Mesenchymal stem cell (in vitro differentiated cells and primary cell): ENCODE results near the gene BID.

ENCODE experiments used
- DNase-seq: peaks from one replicate; pipeline ENCODE4 v3.0.0-alpha.2; 2013
- H2AFZ ChIP-seq: one replicate; pipeline ENCODE4 v1.6.1; 2013; ENCODE audit warnings: low read depth, mild to moderate bottlenecking, control low read depth, inconsistent platforms, low read length, moderate library complexity
- H2AK5ac ChIP-seq: 2 replicates; pipeline ENCODE4 v1.6.1; 2013; ENCODE audit warnings: low read length, moderate library complexity, mild to moderate bottlenecking, inconsistent platforms; ENCODE audit not compliant: severe bottlenecking
- H2BK120ac ChIP-seq: one replicate; pipeline ENCODE4 v1.6.1; 2013; ENCODE audit warnings: low read depth, mild to moderate bottlenecking, inconsistent platforms, low read length, moderate library complexity
- H2BK12ac ChIP-seq, 2 experiments: one replicate each; pipeline ENCODE4 v1.6.1; 2013; ENCODE audit warnings: inconsistent platforms in 2 of 2, low read length in 2 of 2, mild to moderate bottlenecking in 2 of 2, moderate library complexity in 2 of 2, control low read depth in 1 of 2
- H2BK15ac ChIP-seq: one replicate; pipeline ENCODE4 v1.6.1; 2013; ENCODE audit warnings: mild to moderate bottlenecking, low read depth, inconsistent platforms; ENCODE audit not compliant: poor library complexity, severe bottlenecking
- H2BK5ac ChIP-seq: 2 replicates; pipeline ENCODE4 v1.6.1; 2013; ENCODE audit warnings: low read depth, mild to moderate bottlenecking, low read length, control low read depth, inconsistent platforms; ENCODE audit not compliant: poor library complexity, severe bottlenecking
- H3K14ac ChIP-seq, 2 experiments: one replicate each; pipeline ENCODE4 v1.6.1; 2013; ENCODE audit warnings: inconsistent platforms in 2 of 2, low read length in 2 of 2, control low read depth in 1 of 2, mild to moderate bottlenecking in 1 of 2, moderate library complexity in 1 of 2
- H3K18ac ChIP-seq, 2 experiments: one replicate each; pipeline ENCODE4 v1.6.1; 2013; ENCODE audit warnings: inconsistent platforms in 2 of 2, low read length in 2 of 2, control low read depth in 1 of 2, low read depth in 1 of 2, mild to moderate bottlenecking in 1 of 2
- H3K23ac ChIP-seq, 2 experiments: one replicate each; pipeline ENCODE4 v1.6.1; 2013; ENCODE audit warnings: inconsistent platforms in 2 of 2, low read length in 2 of 2, mild to moderate bottlenecking in 2 of 2, moderate library complexity in 2 of 2, control low read depth in 1 of 2
- H3K27ac ChIP-seq: 2 replicates; pipeline ENCODE4 v1.5.1; 2013; ENCODE audit warnings: mild to moderate bottlenecking, moderate library complexity, low read length, control low read depth, inconsistent platforms; ENCODE audit not compliant: poor library complexity, severe bottlenecking
- H3K27me3 ChIP-seq, 2 experiments: 2 replicates each; pipeline versions ENCODE4 v1.6.1 to v1.7.0; 2013; ENCODE audit warnings: low read length in 2 of 2, mild to moderate bottlenecking in 2 of 2, moderate library complexity in 2 of 2, control low read depth in 1 of 2, inconsistent platforms in 1 of 2; ENCODE audit not compliant: control insufficient read depth in 1 of 2, insufficient read depth in 1 of 2
- H3K36me3 ChIP-seq, 2 experiments: 2 replicates each; pipeline versions ENCODE4 v1.6.1 to v1.7.0; 2013; ENCODE audit warnings: low read length in 2 of 2, control low read depth in 1 of 2, inconsistent platforms in 1 of 2, low read depth in 1 of 2, mild to moderate bottlenecking in 1 of 2; ENCODE audit not compliant: insufficient read depth in 2 of 2, control insufficient read depth in 1 of 2
- H3K4ac ChIP-seq, 2 experiments: one replicate each; pipeline ENCODE4 v1.6.1; 2013; ENCODE audit warnings: inconsistent platforms in 2 of 2, low read length in 2 of 2, mild to moderate bottlenecking in 2 of 2, moderate library complexity in 2 of 2, control low read depth in 1 of 2, low read depth in 1 of 2
- H3K4me1 ChIP-seq: 2 replicates; pipeline ENCODE4 v1.6.1; 2013; ENCODE audit warnings: low read depth, low read length, control low read depth; ENCODE audit not compliant: control insufficient read depth, insufficient read depth
- H3K4me2 ChIP-seq: 2 replicates; pipeline ENCODE4 v1.6.1; 2013; ENCODE audit warnings: low read length, mild to moderate bottlenecking, inconsistent platforms; ENCODE audit not compliant: poor library complexity, severe bottlenecking
- H3K4me3 ChIP-seq, 2 experiments: 2 replicates each; pipeline versions ENCODE4 v1.5.1 to v1.7.0; 2013; ENCODE audit warnings: low read length in 2 of 2, mild to moderate bottlenecking in 2 of 2, control low read depth in 1 of 2, low read depth in 1 of 2; ENCODE audit not compliant: insufficient read depth in 1 of 2
- H3K79me1 ChIP-seq: replicated peaks from 2 replicates; pipeline ENCODE4 v1.6.1; 2013; ENCODE audit warnings: mild to moderate bottlenecking, control low read depth, low read length, inconsistent platforms; ENCODE audit not compliant: poor library complexity, severe bottlenecking
- H3K9ac ChIP-seq: 2 replicates; pipeline ENCODE4 v1.7.0; 2013; ENCODE audit warnings: mild to moderate bottlenecking, low read length, moderate library complexity
- H3K9me3 ChIP-seq: 2 replicates; pipeline ENCODE4 v1.7.0; 2013; ENCODE audit warnings: mild to moderate bottlenecking, low read length; ENCODE audit not compliant: control insufficient read depth
- H4K8ac ChIP-seq: one replicate; pipeline ENCODE4 v1.6.1; 2013; ENCODE audit warnings: inconsistent platforms, mild to moderate bottlenecking, low read length, moderate library complexity
- H4K91ac ChIP-seq: one replicate; pipeline ENCODE4 v1.6.1; 2013; ENCODE audit warnings: mild to moderate bottlenecking, low read length, inconsistent platforms
- WGBS: methylation state at CpG from one replicate; pipeline ENCODE4 v1.1.7; 2013; ENCODE audit warnings: mixed read lengths; 5-methylcytosine and 5-hydroxymethylcytosine counted together

Gene BID

GRCh38 chr22:17820879-17821439 is 46.7 kb upstream of the BID start:
- peaks cover 53 to 89% of the 10 kb centered on the region in 2 experiments for H3K36me3 ChIP-seq
- no peak overlapping the region for H3K27ac ChIP-seq
- no peak overlapping the region for H2AFZ ChIP-seq
- no peak overlapping the region for H2BK15ac ChIP-seq
- H2AK5ac ChIP-seq: no peak overlapping the region
- H3K4me3 ChIP-seq: no peak overlapping the region
- no peak overlapping the region for H2BK120ac ChIP-seq
- no peak overlapping the region for H3K4me2 ChIP-seq
- no peak overlapping the region for H4K8ac ChIP-seq
- no peak overlapping the region for H3K23ac ChIP-seq
- H3K4ac ChIP-seq: no peak overlapping the region
- peaks cover 3% of the 10 kb centered on the region for H3K4me1 ChIP-seq
- H3K27me3 ChIP-seq: no peaks in the 10 kb centered on the region
- 95% methylated on average over 2 of the region's 3 CpGs for WGBS
- DNase-seq: no peak
- H3K18ac ChIP-seq: no peak overlapping the region
- H3K9ac ChIP-seq: no peak overlapping the region
- H2BK5ac ChIP-seq: no peak overlapping the region
- no peak overlapping the region for H4K91ac ChIP-seq
- H3K79me1 ChIP-seq: peaks cover 44% of the 10 kb centered on the region
- H2BK12ac ChIP-seq: no peak overlapping the region
- no peak overlapping the region for H3K14ac ChIP-seq
- no peaks in the 10 kb centered on the region for H3K9me3 ChIP-seq

GRCh38 chr22:17818649-17819048 is 44.4 kb upstream of the BID start:
- Histone ChIP-seq H3K27ac (no peak overlapping the region), H4K91ac (no peak overlapping the region), H2AK5ac (no peak overlapping the region), H3K4me2 (no peak overlapping the region), H3K14ac (no peak overlapping the region), H3K4me3 (no peak overlapping the region), H3K9me3 (no peaks in the 10 kb centered on the region), H3K36me3 (peaks cover 61 to 87% of the 10 kb centered on the region in 2 experiments), H2BK5ac (no peak overlapping the region), H2BK15ac (no peak overlapping the region), H2BK120ac (no peak overlapping the region), H4K8ac (no peak overlapping the region), H3K18ac (no peak overlapping the region), H3K79me1 (peaks cover 42% of the 10 kb centered on the region), H3K4ac (no peak overlapping the region), H3K9ac (no peak overlapping the region), H2BK12ac (no peak overlapping the region), H3K27me3 (no peaks in the 10 kb centered on the region), H3K4me1 (peaks cover 3% of the 10 kb centered on the region), H3K23ac (no peak overlapping the region), H2AFZ (no peak overlapping the region)
- DNase-seq: no peak
- WGBS: 97% methylated on average over 12 of the region's 14 CpGs

- Histone ChIP-seq H2BK15ac (no peak overlapping the region), H3K14ac (no peak overlapping the region), H3K9me3 (no peaks in the 10 kb centered on the region), H3K4ac (no peak overlapping the region), H3K79me1 (peaks cover 44% of the 10 kb centered on the region), H2BK120ac (no peak overlapping the region), H4K91ac (no peak overlapping the region), H3K4me3 (no peak overlapping the region), H4K8ac (no peak overlapping the region), H3K9ac (no peak overlapping the region), H2BK5ac (no peak overlapping the region), H2AK5ac (no peak overlapping the region), H3K27me3 (no peaks in the 10 kb centered on the region), H3K18ac (no peak overlapping the region), H3K23ac (no peak overlapping the region), H3K4me1 (peaks cover 3% of the 10 kb centered on the region), H3K27ac (no peak overlapping the region), H2BK12ac (no peak overlapping the region), H3K4me2 (no peak overlapping the region), H3K36me3 (peaks cover 65 to 90% of the 10 kb centered on the region in 2 experiments), H2AFZ (no peak overlapping the region)
- WGBS: 96% methylated on average over 25 of the region's 25 CpGs
- no peak for DNase-seq
These were observed 43.9 kb upstream of the BID start for GRCh38 chr22:17818180-17818579.

GRCh38 chr22:17817511-17818065 is 43.3 kb upstream of the BID start:
- H4K8ac ChIP-seq: no peak overlapping the region

More at GRCh38 chr22:17817511-17818065, 43.3 kb upstream of the BID start:
- no peak for DNase-seq
- Histone ChIP-seq H3K18ac (no peak overlapping the region), H3K79me1 (peaks cover 41% of the 10 kb centered on the region), H2AK5ac (no peak overlapping the region), H3K27me3 (no peaks in the 10 kb centered on the region), H2BK5ac (no peak overlapping the region), H3K4me3 (no peak overlapping the region), H2BK15ac (no peak overlapping the region), H3K9ac (no peak overlapping the region), H2BK120ac (no peak overlapping the region), H3K4ac (no peak overlapping the region), H4K91ac (no peak overlapping the region), H3K14ac (no peak overlapping the region), H3K23ac (no peak overlapping the region), H3K27ac (no peak overlapping the region), H2BK12ac (no peak overlapping the region), H3K36me3 (peaks cover 68 to 90% of the 10 kb centered on the region in 2 experiments), H3K4me1 (peaks cover 3% of the 10 kb centered on the region), H3K4me2 (no peak overlapping the region), H2AFZ (no peak overlapping the region), H3K9me3 (no peaks in the 10 kb centered on the region)
- WGBS: 92% methylated on average over 32 of the region's 33 CpGs
